Measurements from ENCODE around the gene FUS. TPM values are rescaled to one million over a fixed set of nuclear protein-coding genes. Genes with fewer than 3 reads are reported as not detected.
A peak's percentile ranks its signal among the peaks of the same experiment; 100 is the strongest.
"Not testable (repeated sequence)": the region's sequence is repeated elsewhere in the genome, so short reads cannot be mapped to it uniquely, and the experiment has no call there.

FUS gene
- total RNA-seq, 4 donors from 2014 or later: 41.7 to 88.5 (median 70.5) TPM

GRCh38 chr16:31149894-31150890, 29.7 kb upstream of the FUS start, which contains the start of gene PRSS36:
TSS of gene PRSS36 (minus strand) at chr16:31150066. CDS start at chr16:31150035, 31 bp downstream.
- H3K27ac ChIP-seq: no peak within 1 kb of the TSS
- H3K36me3 ChIP-seq: no peaks in the 10 kb centered on the region
- peaks cover 0 to 4% of the 10 kb centered on the region in 2 donors for H3K4me1 ChIP-seq
- intact Hi-C loops (cut with DNase I): loop anchor here (10.0 kb wide), 1 partner anchor 165 kb away; the partner anchor contains the start of gene HSD3B7
- H3K9me3 ChIP-seq: no peaks in the 10 kb centered on the region
- no peak within 1 kb of the TSS for H3K4me3 ChIP-seq (replicated peaks in 1 of 3)
- 80 to 82% methylated on average over 8 to 11 of the region's 11 CpGs for WGBS, 2 donors
- DNase-seq: no peak
- no peaks in the 10 kb centered on the region for H3K27me3 ChIP-seq
- no peak for TF ChIP-seq POLR2A (IDR thresholded peaks at IDR 0.05)
- TF ChIP-seq, protein P1, sequence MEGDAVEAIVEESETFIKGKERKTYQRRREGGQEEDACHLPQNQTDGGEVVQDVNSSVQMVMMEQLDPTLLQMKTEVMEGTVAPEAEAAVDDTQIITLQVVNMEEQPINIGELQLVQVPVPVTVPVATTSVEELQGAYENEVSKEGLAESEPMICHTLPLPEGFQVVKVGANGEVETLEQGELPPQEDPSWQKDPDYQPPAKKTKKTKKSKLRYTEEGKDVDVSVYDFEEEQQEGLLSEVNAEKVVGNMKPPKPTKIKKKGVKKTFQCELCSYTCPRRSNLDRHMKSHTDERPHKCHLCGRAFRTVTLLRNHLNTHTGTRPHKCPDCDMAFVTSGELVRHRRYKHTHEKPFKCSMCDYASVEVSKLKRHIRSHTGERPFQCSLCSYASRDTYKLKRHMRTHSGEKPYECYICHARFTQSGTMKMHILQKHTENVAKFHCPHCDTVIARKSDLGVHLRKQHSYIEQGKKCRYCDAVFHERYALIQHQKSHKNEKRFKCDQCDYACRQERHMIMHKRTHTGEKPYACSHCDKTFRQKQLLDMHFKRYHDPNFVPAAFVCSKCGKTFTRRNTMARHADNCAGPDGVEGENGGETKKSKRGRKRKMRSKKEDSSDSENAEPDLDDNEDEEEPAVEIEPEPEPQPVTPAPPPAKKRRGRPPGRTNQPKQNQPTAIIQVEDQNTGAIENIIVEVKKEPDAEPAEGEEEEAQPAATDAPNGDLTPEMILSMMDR (IDR thresholded peaks at IDR 0.05): no peak

- DNase-seq; H3K36me3 ChIP-seq; H3K9me3 ChIP-seq; H3K27ac ChIP-seq; H3K4me3 ChIP-seq (replicated peaks in 1 of 3); H3K27me3 ChIP-seq; intact Hi-C loops (cut with DNase I); H3K4me1 ChIP-seq: not testable (repeated sequence)
- WGBS, 2 donors: 78 to 80% methylated on average over 6 of the region's 6 CpGs
Observed at GRCh38 chr16:31150976-31151375, 29.0 kb upstream of the FUS start.

GRCh38 chr16:31157136-31157535, 22.8 kb upstream of the FUS start:
- TF ChIP-seq, protein P1 (IDR thresholded peaks at IDR 0.05): no peak
- no peak for TF ChIP-seq POLR2A (IDR thresholded peaks at IDR 0.05)
- no peaks in the 10 kb centered on the region for H3K36me3 ChIP-seq

GRCh38 chr16:31167315-31167714, 12.6 kb upstream of the FUS start:
- Histone ChIP-seq H3K4me1 (peaks cover 0 to 9% of the 10 kb centered on the region in 2 donors), H3K36me3 (no peaks in the 10 kb centered on the region), H3K4me3 (replicated peaks in 1 of 3) (no peak overlapping the region), H3K9me3 (no peaks in the 10 kb centered on the region), H3K27ac (no peak overlapping the region), H3K27me3 (no peaks in the 10 kb centered on the region)
- TF ChIP-seq, protein P1 (IDR thresholded peaks at IDR 0.05): no peak
- TF ChIP-seq POLR2A (IDR thresholded peaks at IDR 0.05): no peak
- WGBS, 2 donors: 91 to 93% methylated on average over 8 of the region's 8 CpGs
- no peak for DNase-seq
- intact Hi-C loops (cut with DNase I): no loop called here

More at GRCh38 chr16:31157136-31157535, 22.8 kb upstream of the FUS start:
- no peak overlapping the region for H3K27ac ChIP-seq
- WGBS, 2 donors: 37 to 39% methylated on average over 8 of the region's 8 CpGs
- H3K27me3 ChIP-seq: no peaks in the 10 kb centered on the region
- no peaks in the 10 kb centered on the region for H3K9me3 ChIP-seq
- no peaks in the 10 kb centered on the region for H3K4me1 ChIP-seq
- intact Hi-C loops (cut with DNase I): no loop called here
- H3K4me3 ChIP-seq (replicated peaks in 1 of 3): no peak overlapping the region
- DNase-seq: no peak

DNA sequence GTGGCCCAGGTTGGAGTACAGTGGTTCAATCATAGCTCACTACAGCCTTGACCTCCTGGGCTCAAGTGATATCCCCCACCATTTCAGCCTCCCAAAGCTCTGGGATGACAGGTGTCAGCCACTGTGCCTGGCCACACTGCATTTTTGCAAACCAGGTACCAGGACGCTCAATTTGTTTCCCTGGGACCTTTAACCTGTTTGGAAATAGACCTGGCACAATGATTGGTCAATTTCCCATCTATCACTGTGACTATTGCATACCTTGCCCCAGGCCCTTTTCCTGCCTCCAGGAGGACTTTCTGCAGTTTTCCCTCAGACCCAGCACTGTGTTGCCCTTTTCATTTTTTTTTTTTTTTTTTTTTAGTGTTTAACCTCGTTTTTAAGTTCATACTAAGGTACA, 11.1 kb upstream of the FUS start:
- H3K4me3 ChIP-seq (replicated peaks in 1 of 3): no peak overlapping the region
- 79 to 80% methylated on average over 2 of the region's 2 CpGs for WGBS, 2 donors
- intact Hi-C loops (cut with DNase I): no loop called here

DNA sequence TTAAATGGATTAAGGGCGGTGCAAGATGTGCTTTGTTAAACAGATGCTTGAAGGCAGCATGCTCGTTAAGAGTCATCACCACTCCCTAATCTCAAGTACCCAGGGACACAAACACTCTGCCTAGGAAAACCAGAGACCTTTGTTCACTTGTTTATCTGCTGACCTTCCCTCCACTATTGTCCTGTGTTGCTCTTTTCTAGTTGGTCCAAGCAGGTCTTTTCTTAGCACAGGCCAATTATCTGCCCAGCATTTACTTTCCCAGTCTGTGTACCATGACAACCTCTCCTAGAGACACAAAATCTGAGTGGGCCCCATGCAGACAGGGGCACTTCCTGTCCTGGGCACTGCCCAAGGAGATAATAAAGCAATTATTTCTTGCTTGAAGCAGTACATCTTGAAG, 9.9 kb upstream of the FUS start:
- WGBS, 2 donors: 0% methylated on average over 1 of the region's 2 CpGs; no CpG with 5 or more reads in 1 of the 2 donors
- DNase-seq; H3K36me3 ChIP-seq; H3K4me1 ChIP-seq; H3K4me3 ChIP-seq (replicated peaks in 1 of 3); H3K9me3 ChIP-seq; H3K27me3 ChIP-seq: not testable (repeated sequence)
- intact Hi-C loops (cut with DNase I): loop anchor here (10.0 kb wide), 1 partner anchor 75 kb away; the partner anchor contains the start of gene VKORC1
- peak overlapping the region in 1 of 3 donors; percentile 49 for H3K27ac ChIP-seq

More for the DNA sequence above, 11.1 kb upstream of the FUS start:
- no peak for TF ChIP-seq POLR2A (IDR thresholded peaks at IDR 0.05)
- TF ChIP-seq, protein P1 (IDR thresholded peaks at IDR 0.05): no peak
- H3K36me3 ChIP-seq: no peaks in the 10 kb centered on the region
- H3K27me3 ChIP-seq: no peaks in the 10 kb centered on the region
- H3K9me3 ChIP-seq: no peaks in the 10 kb centered on the region
- peaks cover 0 to 9% of the 10 kb centered on the region in 2 donors for H3K4me1 ChIP-seq
- no peak overlapping the region for H3K27ac ChIP-seq
- no peak for DNase-seq

Data from thyroid gland (tissue), 4 donors.